ENCODE data around the gene RNF150.

The RNF150 gene

DNA sequence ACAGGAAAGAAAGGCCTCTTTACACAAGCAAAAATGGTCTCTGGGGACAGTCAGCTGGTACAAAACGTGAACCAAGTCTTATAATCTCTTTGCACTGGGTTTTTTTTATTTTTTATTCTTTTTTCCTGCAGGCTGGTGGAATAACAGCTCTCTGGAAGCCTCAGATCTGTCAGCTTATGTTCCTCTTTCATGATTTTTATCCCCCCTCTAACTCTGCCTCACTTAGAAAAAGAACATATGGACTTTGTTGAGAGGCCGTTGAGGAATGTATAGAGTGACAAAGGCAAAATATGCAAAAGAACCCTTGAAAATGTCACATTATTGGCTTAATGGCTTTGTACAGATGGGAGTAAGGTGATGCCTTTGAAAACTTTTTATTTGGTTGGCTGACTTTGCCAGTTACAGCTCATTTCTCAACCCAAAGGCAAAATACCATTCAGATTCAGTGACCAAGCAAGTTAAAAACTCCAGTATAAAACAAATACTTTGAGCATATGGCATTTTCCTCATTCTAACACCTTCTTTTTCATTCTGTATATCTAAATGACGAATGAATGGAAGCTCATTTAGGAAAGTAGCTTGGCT is 111.1 kb downstream of the RNF150 start:
- DNase-seq, result peak; percentile 77 to 86

GRCh38 chr4:141021397-141022110 is 111.7 kb downstream of the RNF150 start:
- DNase-seq, result peak; percentile 28 to 69

GRCh38 chr4:141020801-141021261 is 112.4 kb downstream of the RNF150 start:
- DNase-seq, result peak in 1 of 2 experiments; percentile 4

DNA sequence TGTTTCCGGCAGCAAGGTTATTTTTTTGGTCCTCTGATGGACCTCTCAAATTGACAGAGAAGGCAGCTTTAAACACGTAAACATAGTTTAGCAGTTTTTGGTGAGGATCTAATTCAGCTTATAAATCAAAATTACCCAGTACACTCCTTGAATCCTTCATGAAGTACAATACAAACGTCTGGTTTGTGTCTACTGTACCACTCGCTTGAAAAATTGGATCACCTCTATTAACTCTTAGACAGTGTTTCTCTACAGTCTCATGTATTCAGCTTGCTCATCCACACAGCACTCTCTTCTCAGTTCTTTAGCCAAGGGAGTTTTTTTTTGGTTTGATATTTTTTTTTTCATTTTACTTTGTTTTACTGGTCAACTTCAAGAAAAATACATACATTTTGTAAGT is 113.5 kb downstream of the RNF150 start:
- no peak for DNase-seq

DNA sequence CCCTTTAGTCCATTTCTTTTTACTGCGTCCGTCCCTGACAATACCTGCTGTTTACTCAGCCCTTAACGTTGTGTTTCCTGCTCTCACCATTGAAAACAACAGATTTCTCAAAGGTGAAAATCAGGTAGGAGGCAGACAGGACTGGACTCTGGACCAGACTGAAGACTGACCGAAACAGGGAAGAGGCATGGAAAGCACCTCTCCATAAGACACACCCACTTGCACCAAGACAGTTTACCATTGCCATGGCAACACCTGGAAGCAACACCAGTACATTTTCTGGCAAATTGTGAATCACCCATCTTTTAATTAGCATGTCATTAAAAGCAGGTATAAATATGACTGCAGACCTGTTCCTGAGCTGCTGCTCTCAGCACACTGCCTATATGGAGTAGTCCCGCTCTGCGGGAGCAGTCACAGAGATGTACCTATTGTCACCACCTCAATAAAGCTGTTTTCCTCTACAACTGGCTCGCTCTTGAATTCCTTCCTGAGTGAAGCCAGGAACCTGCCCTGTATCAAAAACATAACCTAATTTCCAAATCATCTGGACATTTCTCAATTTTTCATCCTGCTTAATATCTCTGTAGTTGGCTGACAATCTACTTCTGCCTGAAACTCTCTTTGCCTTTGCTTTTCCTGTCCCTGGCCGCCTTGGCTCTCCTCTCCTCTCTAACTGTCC is 117.0 kb downstream of the RNF150 start:
- DNase-seq, result no peak

DNA sequence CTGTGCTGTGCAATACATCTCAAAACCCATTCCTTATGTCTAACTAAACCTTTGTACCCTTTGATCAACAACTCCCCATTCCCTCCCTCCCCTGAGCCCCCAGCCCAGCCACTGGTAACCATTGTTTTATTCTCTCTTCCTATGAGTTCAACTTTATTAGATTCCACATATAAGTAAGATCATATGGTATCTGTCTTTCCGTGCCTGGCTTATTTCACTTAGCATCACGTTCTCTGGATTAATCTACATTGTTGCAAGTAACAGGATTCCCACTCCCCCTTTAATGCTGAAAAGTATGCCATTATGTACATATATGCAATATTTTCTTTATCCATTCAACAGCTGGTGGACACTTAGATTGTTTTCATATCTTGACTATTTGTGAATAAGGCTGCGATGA is 119.4 kb downstream of the RNF150 start:
- no peak for DNase-seq

GRCh38 chr4:141011901-141012315 is 121.4 kb downstream of the RNF150 start:
- no peak for DNase-seq

DNA sequence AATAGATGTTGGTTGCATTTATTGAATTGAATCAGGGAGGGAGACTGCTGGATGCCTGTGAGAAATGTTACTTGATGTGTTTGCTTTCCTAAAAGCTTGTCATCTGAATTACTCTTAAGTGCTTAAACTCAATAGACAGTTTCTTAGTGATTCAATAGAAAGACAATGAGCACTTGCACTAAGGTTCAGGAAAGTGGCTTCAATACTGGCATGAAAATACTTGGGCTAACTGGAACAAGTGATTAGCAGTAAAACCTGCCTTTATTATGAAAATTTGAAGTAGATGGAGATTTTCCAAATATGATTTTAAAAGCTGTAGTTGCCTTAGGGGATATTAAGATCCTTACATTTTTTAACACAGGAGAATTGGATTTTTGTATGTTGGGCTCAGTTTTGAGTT is 123.3 kb downstream of the RNF150 start:
- no peak for DNase-seq

DNA sequence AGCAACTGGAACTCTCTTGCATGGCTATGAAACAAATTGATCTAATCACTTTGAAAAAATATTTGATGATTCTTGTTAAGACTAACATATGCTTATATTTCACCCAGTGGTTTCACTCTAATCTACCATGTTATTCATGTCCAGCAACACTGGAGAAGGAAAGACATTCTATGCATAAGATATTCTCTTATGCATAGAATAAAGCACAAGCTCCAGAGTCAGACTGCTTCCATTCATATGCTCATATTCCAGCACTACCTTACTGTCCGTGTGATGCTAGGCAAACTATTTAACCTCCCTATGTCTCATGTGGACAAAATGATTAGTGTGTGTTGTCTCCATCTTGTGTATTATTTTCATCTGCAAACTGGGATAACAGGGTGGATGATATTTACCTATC is 124.1 kb downstream of the RNF150 start:
- no peak for DNase-seq

DNA sequence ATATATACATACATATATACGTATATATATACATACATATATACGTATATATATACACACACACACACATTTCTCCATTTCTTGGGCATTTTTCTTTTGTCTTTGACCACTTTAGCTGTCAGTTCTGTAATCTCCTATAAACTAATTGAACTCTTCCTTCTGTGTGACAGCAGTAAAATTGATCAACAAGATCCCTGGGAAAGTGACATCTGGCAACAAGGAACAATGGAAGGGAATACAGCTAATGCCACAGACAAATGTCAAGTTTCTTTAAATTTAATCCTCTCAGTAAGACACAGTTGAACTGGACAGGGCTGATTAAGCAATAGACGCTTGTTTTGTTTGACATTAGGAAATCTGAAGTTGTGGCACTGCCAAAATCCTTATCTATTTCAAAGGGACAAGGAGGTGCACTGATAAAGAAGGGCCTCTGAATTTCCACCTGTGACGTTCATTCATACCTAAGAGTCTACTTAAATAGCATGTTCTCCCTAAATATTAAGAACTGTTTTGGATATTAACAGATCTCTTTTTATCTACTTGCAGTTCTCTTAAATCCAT is 126.9 kb downstream of the RNF150 start:
- peak in 1 of 2 experiments; percentile 55 for DNase-seq

GRCh38 chr4:141004823-141005222 is 128.4 kb downstream of the RNF150 start:
- DNase-seq, result no peak

DNA sequence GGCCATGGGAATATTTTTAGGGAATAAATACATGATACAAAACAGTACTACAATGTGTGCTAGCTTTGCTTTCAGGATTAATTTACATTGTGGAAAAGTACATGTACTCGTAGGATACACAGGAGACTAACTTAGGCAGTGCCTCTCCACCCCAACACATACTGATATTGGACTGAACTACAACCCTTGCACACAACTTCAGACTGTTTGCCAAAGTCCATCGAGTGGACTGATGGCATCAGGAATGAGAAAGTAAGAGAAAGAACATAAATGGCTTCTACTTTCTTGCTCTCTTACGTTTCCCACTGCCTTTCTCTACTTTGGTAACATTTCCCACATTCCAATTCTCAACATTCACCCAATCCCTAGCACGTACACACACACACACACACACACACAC is 130.1 kb downstream of the RNF150 start:
- no peak for DNase-seq

DNA sequence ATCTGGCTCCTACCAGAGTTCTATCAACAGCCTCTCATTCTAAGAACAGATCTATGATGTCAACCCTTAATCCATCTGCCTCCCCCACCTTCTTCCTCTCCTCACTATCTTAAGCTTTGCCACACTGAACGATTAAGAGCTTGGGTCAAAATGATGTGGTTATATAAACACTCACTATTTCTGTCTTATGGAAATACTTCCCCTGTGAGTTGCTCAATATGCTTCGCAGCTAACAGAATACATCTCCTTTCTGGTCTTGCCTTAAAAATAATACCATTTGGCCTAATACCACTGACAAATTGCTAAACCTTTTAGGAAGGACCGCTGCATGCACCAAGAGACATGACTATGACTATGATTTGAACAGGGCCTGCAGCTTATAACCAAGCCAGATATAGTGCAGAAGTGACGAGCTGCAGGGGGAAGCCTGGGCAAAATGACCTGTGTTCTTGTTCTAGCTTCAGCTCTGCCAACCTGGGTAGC is 130.9 kb downstream of the RNF150 start:
- no peak for DNase-seq

GRCh38 chr4:140996766-140997165 is 136.5 kb downstream of the RNF150 start:
- DNase-seq, result no peak

- no peak for DNase-seq
Observed at GRCh38 chr4:140995058-140995457, 138.2 kb downstream of the RNF150 start.

DNA sequence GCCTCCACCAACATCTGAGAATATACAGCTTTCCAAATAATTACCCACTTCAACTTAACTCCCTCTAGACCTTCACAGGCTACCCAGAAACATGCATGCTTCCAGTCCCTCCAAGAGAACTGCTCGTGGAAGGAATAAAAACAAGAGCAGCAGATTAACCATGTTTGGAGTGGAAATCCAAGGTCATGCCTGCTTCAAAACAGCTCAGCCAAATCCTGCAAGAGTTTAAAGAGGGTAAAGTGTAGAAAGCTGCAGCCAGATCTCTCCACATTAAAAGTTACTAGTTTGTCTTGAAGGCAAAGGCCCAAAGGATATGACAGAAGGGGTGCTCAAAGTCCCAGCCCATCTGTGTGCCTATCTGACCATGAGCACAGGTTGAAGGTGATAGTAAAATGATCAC is 139.3 kb downstream of the RNF150 start:
- DNase-seq, result no peak

- no peak for DNase-seq
Observed at GRCh38 chr4:140993370-140993769, 139.9 kb downstream of the RNF150 start.

- DNase-seq, result no peak
Observed at GRCh38 chr4:140989944-140990343, 143.3 kb downstream of the RNF150 start.

GRCh38 chr4:140986045-140986444 is 147.2 kb downstream of the RNF150 start:
- no peak for DNase-seq

DNA sequence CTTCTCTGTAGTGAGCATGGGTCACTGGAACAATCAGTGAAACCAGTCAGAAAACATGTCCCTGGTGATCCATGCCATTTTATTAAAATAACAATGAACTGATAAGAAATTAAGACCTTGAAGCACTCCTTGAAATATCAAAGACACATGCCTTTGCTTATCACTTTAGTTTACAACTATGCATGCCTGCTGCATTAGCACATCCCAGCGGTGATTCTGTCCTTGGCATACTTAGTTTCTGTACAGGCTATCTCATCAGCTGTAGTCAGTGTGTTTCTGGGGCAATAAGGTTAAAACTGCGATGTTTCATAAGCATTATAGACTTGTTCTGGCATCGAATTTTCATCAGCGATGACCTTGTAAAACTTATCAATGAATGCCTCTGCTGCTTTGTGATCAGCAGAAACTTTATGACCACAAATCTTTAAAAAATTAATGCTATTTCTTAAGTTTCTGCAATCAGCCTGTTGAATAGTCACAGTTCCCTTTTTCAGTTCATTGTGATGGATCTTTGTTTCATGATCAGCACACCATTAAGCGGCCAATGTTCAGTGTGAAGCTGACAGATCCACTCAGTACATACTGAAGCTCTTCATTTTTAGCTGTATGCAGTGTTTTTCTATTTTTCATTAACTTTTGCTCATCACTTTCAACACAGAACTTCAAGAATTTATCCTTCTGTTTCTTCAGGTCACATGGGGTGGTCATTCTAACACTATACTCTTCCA is 150.5 kb downstream of the RNF150 start:
- DNase-seq, result no peak

GRCh38 chr4:140980426-140981200 is 152.7 kb downstream of the RNF150 start:
- DNase-seq, result no peak

DNA sequence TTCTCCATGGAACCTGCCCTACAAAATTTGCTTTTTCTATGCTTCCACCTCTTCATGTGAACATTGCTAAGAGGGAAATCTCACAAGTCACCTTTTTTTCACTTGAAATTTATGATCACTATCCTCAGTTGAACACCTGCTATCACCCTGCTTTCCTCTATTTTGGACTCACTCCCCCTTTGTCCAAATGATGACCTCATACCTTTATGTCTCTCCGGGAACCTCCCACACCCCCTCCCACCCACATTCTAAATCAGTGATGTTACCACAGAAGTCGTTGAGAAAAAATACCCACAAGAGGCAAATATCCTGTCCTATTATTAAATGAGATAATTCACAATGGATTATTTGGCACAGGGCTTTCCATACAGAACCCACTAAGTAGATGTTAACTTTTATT is 156.5 kb downstream of the RNF150 start:
- no peak for DNase-seq
